ENCODE data around the gene AMOTL1.
A peak's percentile ranks its signal among the peaks of the same experiment; 100 is the strongest.

AMOTL1 gene

DNA sequence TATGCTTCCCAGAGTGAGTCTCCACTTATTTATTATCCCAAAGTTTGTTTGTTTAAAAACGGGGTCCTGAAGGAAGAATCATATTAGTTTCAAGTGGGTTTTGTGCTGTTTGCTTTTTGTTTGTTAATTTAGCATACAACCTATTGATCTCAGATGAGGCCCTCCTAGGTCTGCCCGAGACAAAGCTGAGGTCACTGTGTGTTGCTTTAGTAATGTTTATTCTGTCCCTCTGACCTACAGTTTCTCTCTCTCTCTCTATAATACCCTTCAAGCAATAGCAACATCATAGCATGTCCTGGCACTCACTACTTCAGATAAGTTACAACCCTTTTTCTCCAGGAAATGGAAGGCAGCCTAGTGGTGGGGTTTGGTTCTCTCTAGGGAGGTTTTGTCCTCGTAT lies 63.4 kb downstream of the AMOTL1 start:
- TF ChIP-seq, protein P1, sequence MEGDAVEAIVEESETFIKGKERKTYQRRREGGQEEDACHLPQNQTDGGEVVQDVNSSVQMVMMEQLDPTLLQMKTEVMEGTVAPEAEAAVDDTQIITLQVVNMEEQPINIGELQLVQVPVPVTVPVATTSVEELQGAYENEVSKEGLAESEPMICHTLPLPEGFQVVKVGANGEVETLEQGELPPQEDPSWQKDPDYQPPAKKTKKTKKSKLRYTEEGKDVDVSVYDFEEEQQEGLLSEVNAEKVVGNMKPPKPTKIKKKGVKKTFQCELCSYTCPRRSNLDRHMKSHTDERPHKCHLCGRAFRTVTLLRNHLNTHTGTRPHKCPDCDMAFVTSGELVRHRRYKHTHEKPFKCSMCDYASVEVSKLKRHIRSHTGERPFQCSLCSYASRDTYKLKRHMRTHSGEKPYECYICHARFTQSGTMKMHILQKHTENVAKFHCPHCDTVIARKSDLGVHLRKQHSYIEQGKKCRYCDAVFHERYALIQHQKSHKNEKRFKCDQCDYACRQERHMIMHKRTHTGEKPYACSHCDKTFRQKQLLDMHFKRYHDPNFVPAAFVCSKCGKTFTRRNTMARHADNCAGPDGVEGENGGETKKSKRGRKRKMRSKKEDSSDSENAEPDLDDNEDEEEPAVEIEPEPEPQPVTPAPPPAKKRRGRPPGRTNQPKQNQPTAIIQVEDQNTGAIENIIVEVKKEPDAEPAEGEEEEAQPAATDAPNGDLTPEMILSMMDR (IDR thresholded peaks at IDR 0.05; ENCODE audit: low read depth, low read length), result no peak
- DNase-seq (ENCODE audit: low read depth in 2 of 2), result peak in 1 of 2 donors; percentile 12
- H3K4me3 ChIP-seq (replicated peaks in 1 of 2; ENCODE audit: low read depth in 2 of 2, low read length in 2 of 2), result no peak overlapping the region

DNA sequence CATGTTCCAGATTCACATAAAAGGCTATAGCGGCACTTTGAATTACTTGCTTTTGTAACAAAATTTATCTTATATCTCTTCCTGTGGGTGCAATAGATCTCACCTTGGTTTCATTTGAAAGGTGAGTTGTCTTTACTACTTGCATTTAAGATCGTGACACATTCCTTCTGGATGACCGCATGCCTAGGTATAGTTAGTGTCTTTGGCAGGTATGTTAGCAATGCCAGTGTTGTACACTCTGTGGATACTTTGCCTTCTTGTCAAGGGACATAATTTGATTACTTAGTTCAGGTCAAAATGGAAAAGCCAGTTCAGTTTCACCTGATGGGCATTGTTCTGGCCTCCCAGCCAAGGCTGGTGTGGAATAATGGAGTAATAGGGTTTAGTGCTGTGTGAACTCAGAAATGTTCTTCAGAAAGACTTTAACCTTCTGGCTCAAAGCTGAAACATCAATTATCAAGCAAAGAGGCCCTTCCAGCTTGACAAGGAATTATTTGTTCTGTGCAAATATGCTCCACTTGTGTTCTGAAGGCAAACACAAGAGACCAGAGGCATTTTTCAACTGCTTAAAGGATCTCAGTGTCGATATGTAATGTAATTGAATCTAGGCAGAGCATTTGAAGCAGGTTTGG lies 64.6 kb downstream of the AMOTL1 start:
- TF ChIP-seq, protein P1 (IDR thresholded peaks at IDR 0.05; ENCODE audit: low read depth, low read length), result no peak
- DNase-seq (ENCODE audit: low read depth in 2 of 2), result no peak
- H3K4me3 ChIP-seq (replicated peaks in 1 of 2; ENCODE audit: low read depth in 2 of 2, low read length in 2 of 2), result no peak overlapping the region

DNA sequence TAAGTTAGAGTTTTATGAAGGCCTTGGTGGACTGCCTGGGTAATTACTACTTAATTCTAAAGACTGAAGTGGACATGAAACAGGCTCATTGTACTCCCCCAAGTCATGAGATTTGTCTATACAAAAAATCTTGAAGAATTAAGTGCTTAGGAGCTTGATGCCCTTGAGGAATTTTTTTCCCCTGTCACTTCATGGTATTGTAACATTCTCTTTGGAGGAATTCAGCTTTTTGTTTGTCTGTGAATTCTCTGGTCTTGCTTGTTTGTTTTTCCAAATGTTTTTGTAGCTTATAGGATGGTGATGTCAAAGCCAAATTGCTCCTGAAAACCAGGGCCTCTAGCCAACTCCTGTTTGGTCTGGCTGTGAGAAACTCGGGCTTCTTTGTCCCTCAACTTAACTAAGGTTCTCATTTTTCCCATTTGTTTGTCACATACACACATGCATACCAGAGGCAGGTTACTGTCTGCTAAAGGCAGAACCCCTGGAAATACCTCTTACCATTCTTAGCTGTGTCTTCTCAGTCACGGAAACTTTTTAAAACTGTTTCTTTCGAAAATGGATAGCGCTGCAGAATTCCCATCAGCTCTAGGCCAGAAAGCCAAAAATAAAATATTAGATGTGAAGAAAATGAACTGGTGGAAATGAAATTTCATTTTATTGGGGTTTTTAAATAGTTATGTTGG lies 66.9 kb downstream of the AMOTL1 start:
- TF ChIP-seq, protein P1 (IDR thresholded peaks at IDR 0.05; ENCODE audit: low read depth, low read length), result no peak
- H3K4me3 ChIP-seq (replicated peaks in 1 of 2; ENCODE audit: low read depth in 2 of 2, low read length in 2 of 2), result no peak overlapping the region
- DNase-seq (ENCODE audit: low read depth in 2 of 2), result peak; percentile 36 to 42

DNA sequence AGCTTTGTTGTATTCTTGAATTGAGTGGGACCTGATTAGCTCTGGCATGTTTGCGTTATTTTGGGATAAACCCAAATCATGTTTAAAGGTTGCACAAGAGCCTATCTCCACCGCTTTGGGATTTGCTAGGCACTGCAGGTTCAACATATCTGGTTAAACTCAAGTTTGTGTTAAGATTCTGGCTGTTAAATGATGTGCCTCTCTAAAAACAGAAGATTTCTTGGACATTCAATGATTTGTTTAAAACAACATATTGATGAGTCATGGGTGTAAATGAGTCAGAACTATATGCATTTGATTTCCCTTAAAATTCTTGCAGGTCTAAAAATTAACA lies 67.4 kb downstream of the AMOTL1 start:
- peak; percentile 46 to 48 for DNase-seq (ENCODE audit: low read depth in 2 of 2)
- no peak overlapping the region for H3K4me3 ChIP-seq (replicated peaks in 1 of 2; ENCODE audit: low read depth in 2 of 2, low read length in 2 of 2)
- TF ChIP-seq, protein P1 (IDR thresholded peaks at IDR 0.05; ENCODE audit: low read depth, low read length), result no peak

DNA sequence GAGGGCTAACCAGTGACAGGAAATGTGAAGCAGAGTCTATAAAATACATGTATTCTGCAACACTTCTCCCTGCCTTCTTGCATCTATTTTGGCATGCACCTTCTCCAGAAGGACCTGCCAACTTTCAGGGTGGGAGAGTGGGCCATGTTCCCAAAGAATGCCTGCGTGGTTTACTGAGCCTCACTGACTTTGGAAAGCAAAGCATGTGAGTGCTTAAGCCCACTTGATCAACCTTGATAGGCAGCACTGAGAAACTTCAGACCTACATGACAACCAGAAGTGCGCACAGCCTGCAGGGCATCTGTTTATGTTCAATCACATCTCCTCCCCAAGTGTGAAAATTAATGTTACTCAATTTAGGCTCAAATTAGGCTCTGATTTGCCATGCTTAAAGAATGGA lies 69.2 kb downstream of the AMOTL1 start:
- H3K4me3 ChIP-seq (replicated peaks in 1 of 2; ENCODE audit: low read depth in 2 of 2, low read length in 2 of 2), result no peak overlapping the region
- TF ChIP-seq, protein P1 (IDR thresholded peaks at IDR 0.05; ENCODE audit: low read depth, low read length), result no peak
- peak in 1 of 2 donors; percentile 45 for DNase-seq (ENCODE audit: low read depth in 2 of 2)

DNA sequence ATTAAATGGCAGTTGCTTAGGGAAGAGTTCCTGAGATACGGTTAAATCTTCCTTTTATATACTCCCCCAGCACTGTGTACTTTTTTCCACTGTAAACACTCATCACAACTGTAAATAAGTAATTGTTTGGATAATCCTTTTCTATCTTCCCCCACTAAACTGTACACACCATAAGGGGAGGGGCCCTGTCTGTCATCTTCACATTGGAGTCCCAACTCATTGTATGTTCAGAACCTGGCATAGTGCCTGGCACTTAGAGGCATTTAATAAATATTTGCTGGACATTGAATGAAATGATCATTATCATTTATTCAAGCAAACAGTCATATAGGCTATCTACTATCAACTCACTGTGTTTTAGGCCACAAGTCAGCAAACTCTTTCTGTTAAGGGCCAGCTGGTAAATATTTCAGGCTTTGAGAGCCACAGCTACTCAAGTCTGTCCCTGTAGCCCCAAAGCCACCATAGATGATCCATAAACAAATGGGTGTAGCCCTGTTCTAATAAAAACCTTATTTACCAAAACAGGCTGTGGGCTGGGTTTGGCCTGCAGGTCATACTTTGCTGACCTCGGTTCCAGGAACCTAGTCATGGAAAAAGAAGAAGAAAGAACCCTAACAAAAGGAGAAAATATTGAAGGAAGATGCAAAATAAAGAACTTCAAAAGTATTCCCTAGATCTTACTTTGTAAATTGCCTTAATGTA lies 70.0 kb downstream of the AMOTL1 start:
- no peak for DNase-seq (ENCODE audit: low read depth in 2 of 2)
- TF ChIP-seq, protein P1 (IDR thresholded peaks at IDR 0.05; ENCODE audit: low read depth, low read length), result no peak
- H3K4me3 ChIP-seq (replicated peaks in 1 of 2; ENCODE audit: low read depth in 2 of 2, low read length in 2 of 2), result no peak overlapping the region

Data from cardiac fibroblast (primary cell).